CD4-positive, alpha-beta T cell treated with Interleukin-1 beta for 1 hour (primary cell): ENCODE results near the gene RBCK1.
"Not testable (repeated sequence)": the region's sequence is repeated elsewhere in the genome, so short reads cannot be mapped to it uniquely, and the experiment has no call there.

ENCODE experiments used
- DNase-seq, 2 donors: peaks; one replicate each; pipeline ENCODE4 v3.0.0-alpha.2; 2020 to 2022

Gene RBCK1

DNA sequence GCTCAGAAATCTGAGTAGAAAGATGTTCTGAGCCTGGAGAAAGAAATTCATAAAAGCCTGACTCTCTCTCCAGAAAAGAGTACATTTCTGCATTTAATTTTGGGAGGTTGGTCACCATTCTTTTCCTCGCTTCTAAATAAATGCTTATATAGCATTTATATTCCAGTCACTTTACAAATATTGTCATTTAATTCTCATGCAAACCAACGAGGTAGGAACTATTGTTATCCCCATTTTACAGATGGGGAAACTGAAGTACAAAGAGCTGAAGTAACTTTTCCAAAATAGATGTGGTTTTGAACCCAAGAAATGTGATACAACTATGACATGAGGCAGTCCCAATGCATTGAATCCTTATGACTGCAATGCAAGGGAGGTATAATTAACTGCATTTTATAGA, 32.0 kb upstream of the RBCK1 start:
- no peak for DNase-seq

DNA sequence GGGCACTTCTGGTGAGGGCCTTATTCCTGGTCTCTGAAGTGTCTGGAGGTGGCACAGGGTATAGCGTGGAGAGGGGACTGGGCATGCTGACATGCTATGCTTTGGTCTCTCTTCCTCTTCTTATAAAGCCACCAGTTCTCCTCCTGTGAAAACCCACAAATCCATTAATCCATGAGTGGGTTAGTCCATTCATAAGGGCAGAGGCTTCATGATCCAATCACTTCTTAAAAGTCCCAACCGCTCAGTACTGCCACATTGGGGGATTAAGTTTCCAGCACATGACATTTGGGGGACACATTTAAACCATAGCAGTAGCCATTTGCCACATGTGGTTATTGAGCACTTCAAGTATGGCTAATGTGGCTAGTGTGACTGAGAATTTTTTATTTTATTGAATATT, 31.3 kb upstream of the RBCK1 start:
- DNase-seq, result no peak

DNA sequence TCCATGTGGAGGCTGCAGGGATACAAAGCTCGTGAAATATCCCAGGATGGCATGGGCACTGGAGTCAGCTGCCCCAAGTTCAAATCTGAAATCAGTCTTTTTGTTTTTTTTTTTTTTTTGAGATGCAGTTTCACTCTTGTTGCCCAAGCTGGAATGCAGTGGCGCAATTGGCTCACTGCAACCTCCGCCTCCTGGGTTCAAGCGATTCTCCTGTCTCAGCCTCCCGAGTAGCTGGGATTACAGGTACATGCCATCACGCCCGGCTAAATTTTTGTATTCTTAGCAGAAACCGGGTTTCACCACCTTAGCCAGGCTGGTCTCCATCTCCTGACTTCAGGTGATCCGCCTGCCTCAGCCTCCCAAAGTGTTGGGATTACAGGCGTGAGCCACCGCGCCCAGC, 30.5 kb upstream of the RBCK1 start:
- not testable (repeated sequence) for DNase-seq

DNA sequence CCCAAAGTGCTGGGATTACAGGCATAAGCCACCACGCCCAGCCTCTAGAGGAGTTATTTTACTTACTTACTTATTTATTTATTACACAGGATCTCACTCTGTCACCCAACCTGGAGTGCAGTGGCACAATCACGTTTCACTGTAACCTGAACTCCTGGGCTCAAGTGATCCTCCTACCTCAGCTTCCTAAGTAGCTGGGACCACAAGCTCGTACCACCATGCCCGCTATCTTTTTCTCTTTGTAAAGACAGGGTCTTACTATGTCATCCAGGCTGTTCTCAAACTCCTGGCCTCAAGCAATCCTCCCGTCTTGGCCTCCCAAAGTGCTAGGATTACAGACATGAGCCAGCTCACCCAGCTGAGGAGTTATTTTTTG, 29.1 kb upstream of the RBCK1 start:
- no peak for DNase-seq

DNA sequence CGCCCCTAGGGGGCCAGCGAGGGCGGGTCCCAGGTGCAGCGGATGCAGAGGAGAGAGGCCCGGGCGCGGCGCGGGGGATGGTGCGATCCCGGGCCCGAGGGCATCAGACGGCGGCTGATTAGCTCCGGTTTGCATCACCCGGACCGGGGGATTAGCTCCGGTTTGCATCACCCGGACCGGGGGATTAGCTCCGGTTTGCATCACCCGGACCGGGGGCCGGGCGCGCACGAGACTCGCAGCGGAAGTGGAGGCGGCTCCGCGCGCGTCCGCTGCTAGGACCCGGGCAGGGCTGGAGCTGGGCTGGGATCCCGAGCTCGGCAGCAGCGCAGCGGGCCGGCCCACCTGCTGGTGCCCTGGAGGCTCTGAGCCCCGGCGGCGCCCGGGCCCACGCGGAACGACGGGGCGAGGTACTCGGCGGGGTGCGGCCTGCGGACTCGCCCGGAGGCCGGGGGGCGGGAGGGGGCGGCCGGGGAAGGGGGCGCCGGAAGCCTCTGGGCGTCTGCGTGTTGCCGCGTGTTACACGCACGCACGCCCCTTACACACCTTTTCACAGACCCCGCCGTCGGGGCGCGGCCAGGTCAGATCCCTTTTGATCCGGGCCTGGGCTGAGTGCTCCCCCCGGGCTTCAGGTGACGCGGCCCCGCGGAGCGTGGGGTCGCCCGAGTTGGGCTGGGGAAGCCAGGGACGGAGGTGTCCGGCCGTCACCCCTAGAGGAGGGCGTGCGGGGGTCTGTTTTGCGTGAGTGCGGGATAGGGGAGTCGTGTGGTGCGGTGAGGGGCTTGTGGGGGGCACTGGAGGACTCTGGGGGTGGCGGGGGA, 27.1 kb upstream of the RBCK1 start:
- DNase-seq, result peak; percentile 51 to 62

DNA sequence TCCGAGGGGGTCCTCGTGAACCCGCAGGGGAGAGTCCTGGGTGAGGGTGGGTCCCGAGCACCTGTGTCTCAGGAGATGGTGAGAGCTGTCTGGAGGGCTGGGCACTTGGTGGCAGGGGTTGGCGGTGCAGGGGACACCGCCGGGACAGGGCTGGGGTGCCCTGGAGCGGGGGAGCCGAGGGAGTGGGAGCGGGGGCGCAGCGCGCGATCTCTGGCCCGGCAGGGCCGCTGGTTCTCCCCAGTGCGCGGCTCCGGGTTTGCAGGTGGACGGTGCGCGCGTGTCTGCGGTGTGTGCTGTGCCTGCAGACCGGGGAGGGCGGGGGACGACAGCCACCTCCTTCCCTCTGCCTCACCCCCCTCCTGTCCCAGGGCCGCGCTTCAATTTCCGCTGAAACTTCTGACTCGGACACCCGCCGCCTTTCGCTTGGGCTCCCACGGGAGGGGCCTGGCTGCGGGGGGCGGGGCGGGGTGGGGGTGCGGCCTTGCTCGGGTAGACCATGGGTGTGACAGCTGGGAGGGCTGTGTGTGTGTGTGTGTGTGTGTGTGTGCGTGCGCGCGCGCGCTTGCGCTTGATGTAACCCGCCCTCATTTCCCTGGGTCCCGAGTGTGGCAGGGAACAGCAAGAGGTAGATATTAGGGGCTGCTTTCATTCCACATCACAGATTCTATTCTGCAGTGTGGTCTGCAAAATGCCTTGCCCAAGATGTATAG, 26.4 kb upstream of the RBCK1 start:
- DNase-seq, result peak; percentile 82 to 83

GRCh38 chr20:382291-383115, 25.6 kb upstream of the RBCK1 start:
- DNase-seq, result no peak

DNA sequence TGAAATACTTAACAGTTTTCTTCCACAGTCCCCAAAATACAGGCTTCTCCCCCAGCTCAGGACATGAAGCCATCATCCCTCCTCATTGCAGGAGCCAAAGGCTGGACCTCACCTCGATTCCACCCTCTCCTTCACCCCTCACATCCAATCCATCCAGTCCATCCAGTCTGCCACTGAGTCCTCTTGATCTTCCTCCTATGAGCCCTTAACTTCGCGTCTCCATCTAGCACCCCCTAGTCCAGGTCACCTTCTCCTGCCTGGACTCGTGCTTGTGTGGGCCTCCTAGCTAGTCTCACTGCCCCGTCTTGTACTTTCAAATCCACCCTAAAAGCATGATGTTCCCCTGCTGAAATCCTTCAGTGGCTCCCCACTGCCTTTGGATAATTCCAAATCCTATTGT, 24.2 kb upstream of the RBCK1 start:
- DNase-seq, result no peak

DNA sequence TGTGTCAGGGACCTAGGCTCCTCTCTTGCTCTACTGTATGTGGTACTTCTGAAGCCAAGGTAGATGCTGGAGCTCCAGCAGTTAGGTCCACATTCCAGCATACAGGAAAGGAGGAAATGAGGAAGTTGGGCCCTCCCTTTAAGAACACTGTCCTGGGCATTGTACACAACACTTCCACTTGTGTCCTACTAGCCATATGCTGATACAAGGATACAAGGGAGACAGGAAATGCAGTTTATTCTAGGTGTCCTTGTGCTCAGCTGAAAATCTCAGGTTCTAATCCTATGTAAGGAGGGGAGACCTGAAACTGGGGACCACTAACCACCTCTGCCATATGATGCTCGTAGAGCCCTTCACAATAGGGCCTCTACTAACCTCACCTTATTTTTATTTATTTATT, 23.4 kb upstream of the RBCK1 start:
- DNase-seq, result no peak

DNA sequence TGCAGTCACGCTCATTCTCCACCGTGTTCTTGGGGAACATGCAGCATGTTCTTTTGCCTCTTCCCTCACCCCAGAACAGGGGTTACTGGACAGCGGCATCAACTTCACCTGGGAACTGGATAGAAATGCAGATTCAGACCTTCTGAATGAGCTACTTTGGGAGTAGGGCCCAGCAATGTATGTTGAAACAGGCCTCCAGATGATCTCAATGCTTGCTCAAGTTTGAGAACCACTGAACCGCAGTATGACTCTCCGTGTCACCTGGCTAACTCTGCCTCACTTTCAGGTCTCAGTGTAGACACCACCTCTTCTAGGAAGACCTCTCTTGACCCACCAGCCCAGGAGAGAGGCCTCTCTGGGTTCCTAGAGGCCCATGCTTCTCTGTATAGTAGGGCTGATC, 22.7 kb upstream of the RBCK1 start:
- DNase-seq, result no peak

DNA sequence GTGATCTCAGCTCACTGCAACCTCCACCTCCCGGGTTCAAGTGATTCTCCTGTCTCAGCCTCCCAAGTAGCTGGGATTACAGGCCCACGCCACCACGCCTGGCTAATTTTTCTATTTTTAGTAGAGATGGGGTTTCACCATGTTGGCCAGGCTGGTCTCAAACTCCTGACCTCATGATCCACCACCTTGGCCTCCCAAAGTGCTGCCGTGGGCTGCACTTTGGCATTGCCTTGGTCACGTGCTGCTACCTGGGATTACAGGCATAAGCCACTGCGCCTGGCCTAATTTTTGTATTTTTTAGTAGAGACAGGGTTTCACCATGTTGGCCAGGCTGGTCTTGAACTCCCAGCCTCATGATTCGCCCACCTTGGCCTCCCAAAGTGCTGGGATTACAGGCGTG, 21.5 kb upstream of the RBCK1 start:
- DNase-seq, result not testable (repeated sequence)

DNA sequence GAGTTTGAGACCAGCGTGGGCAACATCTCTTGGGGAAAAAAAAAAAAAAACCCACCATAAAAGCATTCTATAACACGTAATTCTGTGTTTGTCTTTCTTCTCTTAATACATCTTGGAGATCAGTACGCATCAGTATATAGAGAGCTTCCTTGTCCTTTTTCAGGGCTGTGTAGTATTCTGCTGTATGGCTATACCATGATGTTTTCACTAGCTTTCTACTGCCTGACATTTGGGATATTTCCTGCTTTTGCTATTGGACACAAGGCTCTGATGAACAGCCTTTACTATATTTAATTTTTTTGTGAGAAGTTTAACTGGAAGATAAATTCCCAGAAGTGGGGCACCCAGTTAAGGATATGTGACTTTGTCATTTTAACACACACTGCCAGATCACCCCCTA, 20.6 kb upstream of the RBCK1 start:
- no peak for DNase-seq

DNA sequence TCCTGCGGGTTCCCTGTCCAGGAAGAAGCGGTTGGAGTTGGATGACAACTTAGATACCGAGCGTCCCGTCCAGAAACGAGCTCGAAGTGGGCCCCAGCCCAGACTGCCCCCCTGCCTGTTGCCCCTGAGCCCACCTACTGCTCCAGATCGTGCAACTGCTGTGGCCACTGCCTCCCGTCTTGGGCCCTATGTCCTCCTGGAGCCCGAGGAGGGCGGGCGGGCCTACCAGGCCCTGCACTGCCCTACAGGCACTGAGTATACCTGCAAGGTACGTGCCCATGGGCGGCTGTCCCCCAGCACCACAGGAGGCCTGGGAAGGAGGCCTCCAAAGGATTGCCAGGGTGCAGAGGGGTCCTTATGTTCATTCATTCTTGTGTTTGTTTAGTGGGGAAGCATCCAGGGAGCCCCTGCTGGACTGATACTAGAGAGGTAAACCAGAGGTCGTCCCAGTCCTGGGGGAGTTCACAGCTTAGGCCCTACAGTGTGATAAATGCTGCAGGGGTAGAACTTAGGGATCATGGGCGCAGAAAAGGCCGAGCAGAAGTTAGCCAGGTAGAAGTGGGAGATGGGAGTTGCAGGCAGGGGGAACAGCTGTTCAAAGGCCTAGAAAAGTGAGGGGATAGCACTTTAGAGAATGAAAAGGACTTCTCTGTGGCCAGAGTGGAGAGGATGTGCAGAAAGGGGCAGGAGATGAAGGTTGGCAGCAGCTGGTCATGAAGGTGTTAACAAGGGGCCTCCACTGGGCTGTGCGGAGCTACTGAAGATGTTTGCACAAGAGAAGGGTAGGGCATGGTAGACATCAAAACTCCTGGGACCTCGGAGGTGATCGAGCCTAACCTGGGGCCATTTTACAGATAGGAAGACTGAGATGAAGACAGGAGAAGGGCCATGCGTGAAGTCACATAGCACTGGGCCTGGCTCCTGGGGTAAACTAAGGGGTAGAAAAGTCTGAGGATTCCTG, 19.8 kb upstream of the RBCK1 start:
- no peak for DNase-seq

DNA sequence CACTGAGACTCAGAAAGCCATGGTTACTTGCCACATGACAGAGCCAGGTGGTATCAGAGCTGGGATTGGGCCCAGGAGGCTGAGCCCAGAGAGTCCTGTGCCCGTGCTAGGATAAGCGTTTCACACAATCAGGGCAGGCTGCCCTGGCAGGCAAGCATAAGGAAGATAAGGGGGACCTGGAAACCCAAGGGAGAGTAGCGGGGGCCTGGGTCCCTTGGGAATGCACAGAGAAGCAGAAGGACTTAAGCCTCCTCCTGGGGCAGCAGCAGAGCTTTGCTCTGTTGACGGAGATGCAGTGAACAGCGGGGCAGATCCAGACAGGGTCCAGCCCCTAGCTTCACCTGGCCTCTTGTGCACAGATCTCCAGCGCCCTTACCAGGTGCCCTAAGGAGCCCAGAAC, 18.9 kb upstream of the RBCK1 start:
- no peak for DNase-seq

DNA sequence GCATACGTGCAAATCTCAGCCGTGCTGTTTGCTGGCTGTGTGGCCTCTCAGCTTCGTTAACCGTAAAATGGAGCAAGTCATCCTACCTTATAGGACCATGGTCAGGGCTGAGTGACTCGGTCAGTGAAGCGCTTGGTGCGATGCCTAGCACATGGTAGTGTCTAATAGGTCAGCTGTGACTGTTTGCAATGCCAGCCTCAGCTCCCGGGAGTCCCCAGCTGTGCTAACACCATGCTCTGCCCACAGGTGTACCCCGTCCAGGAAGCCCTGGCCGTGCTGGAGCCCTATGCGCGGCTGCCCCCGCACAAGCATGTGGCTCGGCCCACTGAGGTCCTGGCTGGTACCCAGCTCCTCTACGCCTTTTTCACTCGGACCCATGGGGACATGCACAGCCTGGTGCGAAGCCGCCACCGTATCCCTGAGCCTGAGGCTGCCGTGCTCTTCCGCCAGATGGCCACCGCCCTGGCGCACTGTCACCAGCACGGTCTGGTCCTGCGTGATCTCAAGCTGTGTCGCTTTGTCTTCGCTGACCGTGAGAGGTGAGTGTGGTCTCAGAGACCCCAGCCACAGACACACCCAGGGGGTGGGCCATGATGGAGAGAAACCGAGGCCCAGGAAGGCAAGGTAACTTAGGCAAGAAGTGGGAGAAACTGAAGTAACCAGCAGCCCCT, 16.9 kb upstream of the RBCK1 start:
- no peak for DNase-seq

DNA sequence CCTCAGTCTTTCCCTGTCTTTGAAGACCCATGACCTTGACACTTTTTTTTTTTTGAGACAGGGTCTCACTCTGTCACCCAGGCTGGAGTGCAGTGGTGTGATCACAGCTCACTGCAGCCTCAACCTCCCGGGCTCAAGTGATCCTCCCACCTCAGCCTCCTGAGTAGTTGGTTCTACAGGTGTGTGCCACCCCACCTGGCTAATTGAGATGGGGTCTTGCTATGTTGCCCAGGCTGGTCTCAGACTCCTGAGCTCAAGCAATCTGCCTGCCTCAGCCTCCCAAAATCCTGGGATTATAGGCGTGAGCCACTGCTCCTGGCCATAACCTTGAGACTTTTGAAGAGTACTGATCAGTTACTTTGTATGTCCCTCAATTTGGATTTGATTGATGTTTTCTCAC, 14.8 kb upstream of the RBCK1 start:
- not testable (repeated sequence) for DNase-seq

DNA sequence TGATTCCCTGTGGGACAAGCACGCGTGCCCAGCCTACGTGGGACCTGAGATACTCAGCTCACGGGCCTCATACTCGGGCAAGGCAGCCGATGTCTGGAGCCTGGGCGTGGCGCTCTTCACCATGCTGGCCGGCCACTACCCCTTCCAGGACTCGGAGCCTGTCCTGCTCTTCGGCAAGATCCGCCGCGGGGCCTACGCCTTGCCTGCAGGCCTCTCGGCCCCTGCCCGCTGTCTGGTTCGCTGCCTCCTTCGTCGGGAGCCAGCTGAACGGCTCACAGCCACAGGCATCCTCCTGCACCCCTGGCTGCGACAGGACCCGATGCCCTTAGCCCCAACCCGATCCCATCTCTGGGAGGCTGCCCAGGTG, 11.9 kb upstream of the RBCK1 start:
- no peak for DNase-seq

GRCh38 chr20:396619-397431, 11.3 kb upstream of the RBCK1 start:
- no peak for DNase-seq

DNA sequence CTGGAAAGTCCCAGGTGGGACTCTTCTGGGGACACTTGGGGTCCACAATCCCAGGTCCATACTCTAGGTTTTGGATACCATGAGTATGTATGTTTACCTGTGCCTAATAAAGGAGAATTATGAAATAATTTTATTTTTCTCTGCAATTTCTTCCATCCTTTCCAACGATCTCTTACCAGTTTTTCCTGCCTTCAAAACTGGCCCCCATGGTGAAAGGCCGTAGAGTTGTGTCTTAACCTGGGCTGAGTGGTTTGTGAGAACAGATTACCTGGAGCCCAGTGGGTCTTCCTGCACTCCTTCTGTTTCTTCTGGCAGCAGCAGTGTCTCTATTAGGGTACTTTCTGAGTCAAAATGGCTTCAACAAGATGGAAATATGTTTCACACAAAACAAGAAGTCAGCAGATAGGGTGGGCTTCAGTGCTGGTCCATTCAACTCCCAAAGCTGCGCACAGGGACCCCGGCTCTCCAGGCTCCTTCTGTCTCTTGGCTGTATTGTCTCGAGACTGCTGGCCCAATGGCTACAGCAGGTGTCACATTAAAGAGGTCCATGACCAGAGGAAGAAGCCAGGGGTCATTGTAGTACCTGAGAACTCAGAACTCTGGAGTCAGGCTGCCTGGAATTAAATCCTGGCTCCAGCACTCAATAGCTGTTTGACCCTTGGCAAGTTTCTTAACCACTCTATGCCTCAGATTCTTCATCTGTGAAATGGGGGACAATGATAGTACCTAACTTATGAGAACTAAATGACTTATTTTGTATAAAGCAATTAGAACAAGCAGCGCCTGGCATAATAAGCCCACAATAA, 10.5 kb upstream of the RBCK1 start:
- no peak for DNase-seq

- DNase-seq, result no peak
These were observed 8.9 kb upstream of the RBCK1 start for GRCh38 chr20:399182-399707.
